GM12878 (cell line): ENCODE data around the gene PLEKHG4B. TPM values are rescaled to one million over a fixed set of nuclear protein-coding genes. Genes with fewer than 3 reads are reported as not detected.

Source experiments
- ATAC-seq: fragments of 200-7000 bp; cut with Tn5 transposase; 3 replicates; pipeline ENCODE4 v1.9.1; 2020; ENCODE audit warnings: mild to moderate bottlenecking, moderate library complexity
- BruUV-seq: library from RNA; stranded (reverse); fragments of 400-500 nt; replicated peaks from 2 replicates; lab custom pipeline; 2021; lab: Mats Ljungman, UMichigan
- CTCF ChIA-PET: fragments of 300-600 bp; sonication (Branson Sonifier 250); formaldehyde crosslinking; extraction: SDS; loops from one replicate; lab custom pipeline; 2021; ENCODE audit warnings: inconsistent platforms; lab: Yijun Ruan, JAX
- POLR2A ChIA-PET: fragments of 350-600 bp; formaldehyde crosslinking; extraction: SDS; loops from one replicate; lab custom pipeline; 2021; ENCODE audit warnings: inconsistent platforms; lab: Charles Lee
- RAD21 ChIA-PET: fragments of 300-600 bp; sonication (Branson Sonifier 250); formaldehyde crosslinking; loops from one replicate; lab custom pipeline; 2023; ENCODE audit warnings: antibody characterized with exemption; ENCODE audit not compliant: unreplicated experiment; lab: Charles Lee
- SMC1A ChIA-PET: fragments of 300-600 bp; sonication (Branson Sonifier 250); formaldehyde crosslinking; loops from one replicate; lab custom pipeline; 2023; ENCODE audit not compliant: unreplicated experiment, uncharacterized antibody; lab: Charles Lee
- DNase-seq: peaks from one replicate; pipeline ENCODE4 v3.0.0-alpha.2; 2011; ENCODE audit warnings: low read depth, low spot score
- FAIRE-seq: peaks from 3 replicates; lab custom pipeline; 2011; peaks lifted over from hg19 to GRCh38; lab: Jason Lieb, UNC
- H2AFZ ChIP-seq: 2 replicates; pipeline ENCODE4 v1.6.0; 2011; ENCODE audit warnings: low read depth, low read length, control low read depth; ENCODE audit not compliant: control insufficient read depth
- H3K27ac ChIP-seq: 2 replicates; pipeline ENCODE4 v1.5.1; 2011; ENCODE audit warnings: control low read depth; ENCODE audit not compliant: control insufficient read depth, insufficient read depth
- H3K27me3 ChIP-seq, 2 experiments: replicated peaks in 1 of 2; 2 replicates each; pipeline versions ENCODE4 v1.6.0 to v1.6.1; 2011; ENCODE audit warnings: low read length in 1 of 2; ENCODE audit not compliant: control insufficient read depth in 2 of 2, insufficient read depth in 2 of 2
- H3K36me3 ChIP-seq, 2 experiments: 2 replicates each; pipeline ENCODE4 v1.5.1; 2011; ENCODE audit warnings: low read length in 1 of 2; ENCODE audit not compliant: control insufficient read depth in 2 of 2, insufficient read depth in 2 of 2
- H3K4me1 ChIP-seq: 2 replicates; pipeline ENCODE4 v1.6.1; 2011; ENCODE audit warnings: mild to moderate bottlenecking, low read length, moderate library complexity, mixed read lengths; ENCODE audit not compliant: control insufficient read depth, insufficient read depth
- H3K4me2 ChIP-seq: 2 replicates; pipeline ENCODE4 v1.6.0; 2011; ENCODE audit warnings: control low read depth; ENCODE audit not compliant: control insufficient read depth, insufficient read depth
- H3K4me3 ChIP-seq: fragments of 200-600 bp; sonication (generic); 2 replicates; pipeline ENCODE4 v1.5.1; 2016
- H3K79me2 ChIP-seq: 2 replicates; pipeline ENCODE4 v1.6.0; 2011; ENCODE audit warnings: low read length; ENCODE audit not compliant: control insufficient read depth, insufficient read depth
- H3K9ac ChIP-seq: 2 replicates; pipeline ENCODE4 v1.8.0; 2011; ENCODE audit warnings: low read length, control low read depth, mixed read lengths; ENCODE audit not compliant: control insufficient read depth, insufficient read depth
- H3K9me3 ChIP-seq: replicated peaks from 3 replicates; pipeline ENCODE4 v1.5.1; 2011; ENCODE audit warnings: mild to moderate bottlenecking, low read length; ENCODE audit not compliant: control insufficient read depth, insufficient read depth
- H4K20me1 ChIP-seq: 2 replicates; pipeline ENCODE4 v1.6.0; 2011; ENCODE audit not compliant: control insufficient read depth, insufficient read depth
- ATF2 ChIP-seq: IDR thresholded peaks from 2 replicates; pipeline ENCODE4 v1.6.1; 2012; ENCODE audit warnings: low read length, inconsistent platforms
- ATF7 ChIP-seq: fragments of 450-650 bp; IDR thresholded peaks from 2 replicates; pipeline ENCODE4 v1.6.1; 2016; ENCODE audit warnings: low read depth, mild to moderate bottlenecking
- BHLHE40 ChIP-seq, 2 experiments: fragments of 450-650 bp in 1 of 2; IDR thresholded peaks; 2 replicates each; pipeline ENCODE4 v1.6.1; 2011 to 2017; ENCODE audit warnings: low read depth in 2 of 2, borderline replicate concordance in 1 of 2, improper control_type of control experiment in 1 of 2, low read length in 1 of 2, mild to moderate bottlenecking in 1 of 2
- CBX5 ChIP-seq: sonication (generic); IDR thresholded peaks from 2 replicates; pipeline ENCODE4 v1.6.1; 2016; ENCODE audit warnings: low read depth, moderate library complexity, mild to moderate bottlenecking, inconsistent platforms
- CUX1 ChIP-seq: IDR thresholded peaks from 2 replicates; pipeline ENCODE4 v1.6.1; 2012; ENCODE audit warnings: improper control_type of control experiment, low read depth, low read length; ENCODE audit not compliant: insufficient replicate concordance
- DPF2 ChIP-seq: fragments of 450-650 bp; IDR thresholded peaks from 2 replicates; pipeline ENCODE4 v1.6.1; 2017; ENCODE audit warnings: mild to moderate bottlenecking
- EED ChIP-seq: sonication (generic); IDR thresholded peaks from 2 replicates; pipeline ENCODE4 v1.6.1; 2016; ENCODE audit warnings: antibody characterized with exemption, low read depth
- FOXK2 ChIP-seq: fragments of 450-650 bp; IDR thresholded peaks from 2 replicates; pipeline ENCODE4 v1.6.1; 2017; ENCODE audit warnings: mild to moderate bottlenecking, moderate library complexity
- GABPA ChIP-seq: IDR thresholded peaks from 2 replicates; pipeline ENCODE4 v1.6.1; 2014; ENCODE audit warnings: antibody characterized with exemption, low read depth, mild to moderate bottlenecking, inconsistent platforms
- MAX ChIP-seq: IDR thresholded peaks from 2 replicates; pipeline ENCODE4 v1.6.1; 2012; ENCODE audit warnings: low read depth, low read length, improper control_type of control experiment
- SMAD1 ChIP-seq: fragments of 450-650 bp; IDR thresholded peaks from 2 replicates; pipeline ENCODE4 v1.6.1; 2018; ENCODE audit warnings: mild to moderate bottlenecking, low read depth; ENCODE audit not compliant: partially characterized antibody
- SUPT20H ChIP-seq: IDR thresholded peaks from 2 replicates; pipeline ENCODE4 v1.6.1; 2011; ENCODE audit warnings: low read depth, mild to moderate bottlenecking, low read length, moderate library complexity, borderline replicate concordance; ENCODE audit not compliant: control insufficient read depth
- ZBTB33 ChIP-seq: fragments of 450-650 bp; IDR thresholded peaks from 2 replicates; pipeline ENCODE4 v1.6.1; 2017; ENCODE audit warnings: mild to moderate bottlenecking
- WGBS: methylation state at CpG from one replicate; pipeline ENCODE4 v1.1.6; 2016; ENCODE audit warnings: low lambda C conversion rate; ENCODE audit not compliant: insufficient replicate concordance, insufficient coverage; ENCODE audit errors: missing lambda C conversion rate; 5-methylcytosine and 5-hydroxymethylcytosine counted together
- in situ Hi-C: fragments of 300-500 bp; cut with MboI; formaldehyde crosslinking; loops from 9 replicates; pipeline ENCODE4 v1.14.3; 2018; ENCODE audit warnings: mixed read lengths
- intact Hi-C: fragments of 100-400 bp; cut with micrococcal nuclease; formaldehyde crosslinking; loops from one replicate; pipeline ENCODE4 v1.14.2; 2022; ENCODE audit not compliant: unreplicated experiment
- polyA plus RNA-seq, 11 experiments: library from polyadenylated mRNA; depleted of rRNA in 4 of 11; unstranded in 6 of 11; stranded (reverse) in 5 of 11; fragments of >200 nt; fragmentation: Nextera tagmentation in 4 of 11; fragmentation: Illumina TruSeq in 1 of 11; extraction: Ambion mirVana in 4 of 11; extraction: Trizol in 1 of 11; gene quantifications; 1 replicate in 1 of 11; 2 replicates in 10 of 11; pipeline versions ENCODE4 v1.2.1 to v1.2.3, GENCODE V29; 2011 to 2016; ENCODE audit warnings: inconsistent platforms in 2 of 11, missing spikeins in 2 of 11, low read depth in 1 of 11
- total RNA-seq, 4 experiments: library from RNA; depleted of rRNA in 3 of 4; stranded (reverse); fragments of >200 nt in 3 of 4; fragmentation: Illumina TruSeq in 1 of 4; extraction: Trizol in 1 of 4; gene quantifications; 2 replicates each; pipeline versions ENCODE4 v1.2.1 to v1.2.3, GENCODE V29; 2013 to 2021

PLEKHG4B gene
- total and polyA plus RNA-seq, 10 of the 15 experiments (the other 5 are each of a cell fraction or from before 2014, with no cell fraction given), result under 0.01 to 0.05 (median 0.01) TPM; not detected in 6

- no peak for TF ChIP-seq SUPT20H
- TF ChIP-seq DPF2, result no peak
- TF ChIP-seq ATF2, result no peak
- no peak for TF ChIP-seq SMAD1
- no peak for TF ChIP-seq FOXK2
- no peak for TF ChIP-seq ATF7
Observed at GRCh38 chr5:181160-181559, 89.2 kb downstream of the PLEKHG4B start (continued).

GRCh38 chr5:181566-181965 is 89.6 kb downstream of the PLEKHG4B start:
- Histone ChIP-seq H3K4me1 (no peaks in the 10 kb centered on the region), H3K9me3 (no peaks in the 10 kb centered on the region), H3K27me3 (no peaks in the 10 kb centered on the region; a peak in 2 of 4 replicates), H3K27ac (no peak overlapping the region), H3K9ac (no peak overlapping the region), H4K20me1 (no peaks in the 10 kb centered on the region), H3K4me2 (no peak overlapping the region), H3K4me3 (no peak overlapping the region), H3K36me3 (no peaks in the 10 kb centered on the region), H2AFZ (no peak overlapping the region), H3K79me2 (no peaks in the 10 kb centered on the region)
- in situ Hi-C loops (no loop called here), intact Hi-C loops (no loop called here)
- DNase-seq (no peak), ATAC-seq (no peak), FAIRE-seq (no peak)
- ChIA-PET POLR2A (no interaction called here), RAD21 (no interaction called here), CTCF (no interaction called here), SMC1A (no interaction called here)
- 56% methylated on average over 20 of the region's 22 CpGs for WGBS
- no TSS peak for BruUV-seq
- TF ChIP-seq EED (no peak), BHLHE40 (IDR thresholded peaks at IDR 0.05; ENCODE audit: borderline replicate concordance in 1 of 2, low read depth in 2 of 2, low read length in 1 of 2) (no peak), CUX1 (no peak), MAX (no peak), CBX5 (no peak), GABPA (no peak), ZBTB33 (no peak)
